Measurements from ENCODE around the gene CXCR6.

Gene CXCR6

DNA sequence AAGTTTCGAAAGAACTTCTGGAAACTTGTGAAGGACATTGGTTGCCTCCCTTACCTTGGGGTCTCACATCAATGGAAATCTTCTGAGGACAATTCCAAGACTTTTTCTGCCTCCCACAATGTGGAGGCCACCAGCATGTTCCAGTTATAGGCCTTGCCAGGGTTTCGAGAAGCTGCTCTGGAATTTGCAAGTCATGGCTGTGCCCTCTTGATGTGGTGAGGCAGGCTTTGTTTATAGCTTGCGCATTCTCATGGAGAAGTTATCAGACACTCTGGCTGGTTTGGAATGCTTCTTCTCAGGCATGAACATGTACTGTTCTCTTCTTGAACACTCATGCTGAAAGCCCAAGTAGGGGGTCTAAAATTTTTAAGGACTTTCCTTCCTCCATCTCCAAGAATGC, 4.1 kb downstream of the CXCR6 start:
- CTCF ChIA-PET = no interaction called here
- DNase-seq (ENCODE audit: extremely low spot score) = no peak
- TF ChIP-seq ARNT (IDR thresholded peaks at IDR 0.05) = no peak
- TF ChIP-seq SUZ12 (IDR thresholded peaks at IDR 0.05) = no peak
- TF ChIP-seq, protein P1, sequence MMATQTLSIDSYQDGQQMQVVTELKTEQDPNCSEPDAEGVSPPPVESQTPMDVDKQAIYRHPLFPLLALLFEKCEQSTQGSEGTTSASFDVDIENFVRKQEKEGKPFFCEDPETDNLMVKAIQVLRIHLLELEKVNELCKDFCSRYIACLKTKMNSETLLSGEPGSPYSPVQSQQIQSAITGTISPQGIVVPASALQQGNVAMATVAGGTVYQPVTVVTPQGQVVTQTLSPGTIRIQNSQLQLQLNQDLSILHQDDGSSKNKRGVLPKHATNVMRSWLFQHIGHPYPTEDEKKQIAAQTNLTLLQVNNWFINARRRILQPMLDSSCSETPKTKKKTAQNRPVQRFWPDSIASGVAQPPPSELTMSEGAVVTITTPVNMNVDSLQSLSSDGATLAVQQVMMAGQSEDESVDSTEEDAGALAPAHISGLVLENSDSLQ (IDR thresholded peaks at IDR 0.05) = no peak
- TF ChIP-seq TARDBP (IDR thresholded peaks at IDR 0.05) = no peak
- no peak for TF ChIP-seq L3MBTL2 (conservative IDR thresholded peaks at IDR 0.05)
- TF ChIP-seq LEF1 (IDR thresholded peaks at IDR 0.05; ENCODE audit: borderline replicate concordance) = no peak
- no peak for TF ChIP-seq HDGF (IDR thresholded peaks at IDR 0.05; ENCODE audit: borderline replicate concordance)
- TF ChIP-seq FOXA1 (IDR thresholded peaks at IDR 0.05) = no peak
- TF ChIP-seq ELF4 (IDR thresholded peaks at IDR 0.05) = no peak
- no peak for TF ChIP-seq FOXM1 (IDR thresholded peaks at IDR 0.05; ENCODE audit: borderline replicate concordance)
- TF ChIP-seq CTBP1 (IDR thresholded peaks at IDR 0.05; ENCODE audit: borderline replicate concordance) = no peak
- no peak for TF ChIP-seq BHLHE40 (IDR thresholded peaks at IDR 0.05; ENCODE audit: borderline replicate concordance)
- TF ChIP-seq FOXK2 (IDR thresholded peaks at IDR 0.05) = no peak
- TF ChIP-seq SP1 (IDR thresholded peaks at IDR 0.05) = no peak
- TF ChIP-seq ZNF384 (IDR thresholded peaks at IDR 0.05) = no peak
- no peak for TF ChIP-seq NFRKB (IDR thresholded peaks at IDR 0.05)
- POLR2A ChIA-PET = no interaction called here

DNA sequence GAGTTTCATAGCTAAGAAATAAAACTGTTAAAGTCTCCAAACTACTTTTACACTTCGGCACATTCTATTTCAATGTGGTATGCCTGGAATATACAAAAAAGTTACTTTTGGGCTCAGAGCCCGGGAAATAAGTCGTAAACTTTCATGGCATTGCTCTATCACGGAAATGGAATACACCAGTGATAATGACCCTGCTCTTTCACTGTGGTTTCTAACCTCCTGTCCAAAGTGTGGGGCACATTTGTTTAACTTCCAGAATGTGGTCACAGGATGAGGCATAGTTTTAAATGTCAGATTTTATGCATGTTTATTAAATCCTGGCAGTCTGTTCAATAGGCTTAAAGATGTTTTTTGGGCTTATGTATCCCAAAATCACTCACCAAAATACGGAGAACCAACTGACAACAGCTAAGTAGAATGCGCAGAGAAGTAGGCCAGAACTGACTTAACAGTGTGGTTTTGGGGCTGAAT, 5.1 kb downstream of the CXCR6 start:
- no peak for DNase-seq (ENCODE audit: extremely low spot score)
- ChIA-PET CTCF (no interaction called here), POLR2A (no interaction called here)
- no peak for TF ChIP-seq BHLHE40 (IDR thresholded peaks at IDR 0.05; ENCODE audit: borderline replicate concordance)
- TF ChIP-seq LEF1 (IDR thresholded peaks at IDR 0.05; ENCODE audit: borderline replicate concordance) = no peak
- TF ChIP-seq FOXM1 (IDR thresholded peaks at IDR 0.05; ENCODE audit: borderline replicate concordance) = no peak
- TF ChIP-seq FOXA1 (IDR thresholded peaks at IDR 0.05) = no peak
- no peak for TF ChIP-seq NFRKB (IDR thresholded peaks at IDR 0.05)
- TF ChIP-seq, protein P1 (IDR thresholded peaks at IDR 0.05) = no peak
- no peak for TF ChIP-seq SUZ12 (IDR thresholded peaks at IDR 0.05)
- TF ChIP-seq L3MBTL2 (conservative IDR thresholded peaks at IDR 0.05) = no peak
- no peak for TF ChIP-seq ZNF384 (IDR thresholded peaks at IDR 0.05)
- TF ChIP-seq CTBP1 (IDR thresholded peaks at IDR 0.05; ENCODE audit: borderline replicate concordance) = no peak
- no peak for TF ChIP-seq ARNT (IDR thresholded peaks at IDR 0.05)
- TF ChIP-seq SP1 (IDR thresholded peaks at IDR 0.05) = no peak
- TF ChIP-seq TARDBP (IDR thresholded peaks at IDR 0.05) = no peak
- no peak for TF ChIP-seq FOXK2 (IDR thresholded peaks at IDR 0.05)
- no peak for TF ChIP-seq ELF4 (IDR thresholded peaks at IDR 0.05)

- ChIA-PET CTCF (no interaction called here), POLR2A (no interaction called here)
- TF ChIP-seq LEF1 (IDR thresholded peaks at IDR 0.05; ENCODE audit: borderline replicate concordance) = no peak
- TF ChIP-seq HDGF (IDR thresholded peaks at IDR 0.05; ENCODE audit: borderline replicate concordance) = no peak
- TF ChIP-seq TARDBP (IDR thresholded peaks at IDR 0.05) = no peak
- TF ChIP-seq SUZ12 (IDR thresholded peaks at IDR 0.05) = no peak
- no peak for TF ChIP-seq SP1 (IDR thresholded peaks at IDR 0.05)
- no peak for TF ChIP-seq FOXM1 (IDR thresholded peaks at IDR 0.05; ENCODE audit: borderline replicate concordance)
- no peak for TF ChIP-seq FOXA1 (IDR thresholded peaks at IDR 0.05)
- no peak for DNase-seq (ENCODE audit: extremely low spot score)
Measured at GRCh38 chr3:45948881-45949280, 5.6 kb downstream of the CXCR6 start.

DNA sequence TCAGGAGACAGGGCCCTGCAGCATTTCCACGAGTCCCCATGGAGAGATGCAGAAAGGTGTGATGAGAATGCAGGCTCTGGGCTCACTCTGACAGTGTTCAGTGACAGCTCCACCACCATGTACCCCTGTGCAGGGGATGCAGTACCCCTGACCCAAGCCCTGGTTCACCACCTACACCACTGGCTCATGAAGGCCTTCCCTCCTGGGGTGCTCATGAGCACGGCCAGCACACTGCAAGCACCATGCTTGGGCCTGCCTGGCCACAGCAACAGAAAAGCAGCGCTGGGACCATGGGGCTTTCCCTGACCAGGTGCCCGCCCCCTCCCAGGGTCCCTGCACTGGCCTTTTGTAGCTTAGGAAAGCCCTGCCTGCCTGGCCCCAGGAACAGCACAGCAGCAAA, 6.2 kb downstream of the CXCR6 start:
- POLR2A ChIA-PET = no interaction called here
- CTCF ChIA-PET = no interaction called here
- DNase-seq (ENCODE audit: extremely low spot score) = no peak
- TF ChIP-seq TARDBP (IDR thresholded peaks at IDR 0.05) (no peak), SUZ12 (IDR thresholded peaks at IDR 0.05) (no peak), CTBP1 (IDR thresholded peaks at IDR 0.05; ENCODE audit: borderline replicate concordance) (no peak), SP1 (IDR thresholded peaks at IDR 0.05) (no peak), ELF4 (IDR thresholded peaks at IDR 0.05) (no peak), FOXA1 (IDR thresholded peaks at IDR 0.05) (no peak), L3MBTL2 (conservative IDR thresholded peaks at IDR 0.05) (no peak), HDGF (IDR thresholded peaks at IDR 0.05; ENCODE audit: borderline replicate concordance) (no peak), ZNF384 (IDR thresholded peaks at IDR 0.05) (no peak), BHLHE40 (IDR thresholded peaks at IDR 0.05; ENCODE audit: borderline replicate concordance) (no peak)
- TF ChIP-seq, protein P1 (IDR thresholded peaks at IDR 0.05) = no peak

DNA sequence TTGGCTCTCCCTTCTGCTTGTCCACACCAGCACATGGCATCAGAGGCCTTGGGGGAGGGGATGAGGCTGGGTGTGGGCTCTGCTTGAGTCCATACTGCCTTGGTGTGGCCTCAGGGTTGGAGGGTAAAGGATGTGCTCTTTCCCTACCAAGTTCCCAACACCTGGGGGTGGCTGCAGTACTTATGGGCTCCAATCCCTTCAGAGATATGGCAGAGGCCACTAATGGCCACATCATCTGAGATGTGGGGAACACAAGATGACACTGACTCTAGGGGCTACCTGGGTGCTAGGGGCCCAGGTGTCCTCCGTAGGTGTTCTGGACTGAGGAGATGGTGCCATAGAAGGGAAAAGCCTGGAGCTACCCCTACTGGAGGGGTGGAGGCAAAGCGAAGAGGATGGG, 6.9 kb downstream of the CXCR6 start:
- TF ChIP-seq, protein P1 (IDR thresholded peaks at IDR 0.05) = no peak
- TF ChIP-seq CTBP1 (IDR thresholded peaks at IDR 0.05; ENCODE audit: borderline replicate concordance) (no peak), LEF1 (IDR thresholded peaks at IDR 0.05; ENCODE audit: borderline replicate concordance) (no peak), SUZ12 (IDR thresholded peaks at IDR 0.05) (no peak), ARNT (IDR thresholded peaks at IDR 0.05) (no peak), HDGF (IDR thresholded peaks at IDR 0.05; ENCODE audit: borderline replicate concordance) (no peak)
- CTCF ChIA-PET = no interaction called here
- POLR2A ChIA-PET = interaction anchor here (0.7 kb wide), 1 partner anchor 23 kb away, joined by 3 read pairs; no protein-coding TSS in a partner anchor
- DNase-seq (ENCODE audit: extremely low spot score) = no peak

Measured in HEK293T (cell line).